Hematopoietic multipotent progenitor cell (in vitro differentiated cells): ENCODE measurements around the gene SCN5A. TPM values are rescaled to one million over a fixed set of nuclear protein-coding genes. Genes with fewer than 3 reads are reported as not detected.

Experiments used
- DNase-seq, 3 donors: peaks; one replicate each; pipeline ENCODE4 v3.0.0-alpha.2; 2011 to 2015; ENCODE audit warnings: low read depth in 2 of 3, low spot score in 2 of 3
- small RNA-seq: library from RNA; depleted of rRNA; stranded (forward); fragments of <200 nt; gene quantifications from one replicate; pipeline ENCODE3, GENCODE V24; 2012
- total RNA-seq: library from RNA; depleted of rRNA; stranded (reverse); fragments of >200 nt; gene quantifications from one replicate; pipeline ENCODE4 v1.2.3, GENCODE V29; 2012

Gene SCN5A
- total RNA-seq, 1 donor, result 0.27 TPM

GRCh38 chr3:38516669-38517068, 132.8 kb downstream of the SCN5A start:
- DNase-seq, result no peak

- DNase-seq, result no peak
Observed at GRCh38 chr3:38515367-38515766, 134.1 kb downstream of the SCN5A start.

GRCh38 chr3:38511546-38511945, 137.9 kb downstream of the SCN5A start:
- no peak for DNase-seq

- DNase-seq, result no peak
Observed at GRCh38 chr3:38510631-38511030, 138.9 kb downstream of the SCN5A start.

GRCh38 chr3:38509732-38510131, 139.8 kb downstream of the SCN5A start:
- DNase-seq, result no peak

DNA sequence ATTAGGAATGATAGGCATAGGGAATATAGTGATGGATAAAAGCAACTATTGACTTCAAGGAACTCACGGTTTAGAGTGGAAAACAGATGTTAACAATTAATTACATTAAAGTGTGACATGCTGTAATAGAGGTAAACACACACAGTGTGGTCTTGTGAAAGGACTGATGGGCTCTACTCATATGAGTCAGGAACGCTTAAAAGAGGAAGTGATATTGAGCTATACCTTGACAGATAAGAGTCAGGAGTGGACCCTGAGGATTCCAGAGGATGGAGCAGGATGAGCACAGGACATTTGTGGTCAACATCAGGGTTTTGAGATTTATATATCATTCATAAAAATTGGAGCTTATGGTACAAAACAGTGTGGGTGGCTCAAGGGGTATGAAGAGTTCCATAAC, 142.4 kb downstream of the SCN5A start:
- no peak for DNase-seq

DNA sequence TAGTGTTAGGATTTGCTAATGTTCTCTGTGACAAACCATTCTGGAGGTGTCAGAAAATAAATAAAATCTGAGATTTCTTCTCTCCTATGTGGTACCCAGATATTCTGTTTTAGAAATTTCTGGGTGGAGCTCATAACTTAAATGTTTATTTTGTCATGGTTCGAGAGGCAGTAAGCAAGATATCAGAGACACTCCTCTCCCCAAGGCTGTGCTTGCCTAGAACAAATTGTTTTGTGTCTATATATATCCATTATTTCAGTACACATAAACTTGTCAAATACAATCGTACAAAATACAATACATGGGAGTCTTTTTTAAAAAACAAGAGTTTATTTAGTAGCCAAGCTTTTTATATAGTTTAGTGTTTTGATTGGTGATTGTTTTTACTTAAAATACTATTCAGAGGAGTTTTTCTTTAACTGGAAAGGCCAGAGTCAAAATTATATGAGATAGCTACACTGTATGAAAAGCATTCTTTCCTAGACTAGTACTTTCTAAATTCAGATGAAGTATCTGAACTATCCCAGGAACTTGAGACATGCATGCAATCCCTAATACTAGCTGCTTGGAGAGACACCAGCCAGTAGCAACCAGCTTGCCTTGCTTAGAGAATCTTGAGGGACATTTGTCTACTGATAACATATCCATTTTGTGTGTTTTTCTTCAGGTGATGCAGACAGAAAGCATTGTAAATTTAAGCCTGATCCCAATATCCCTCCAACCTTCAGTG, 148.6 kb downstream of the SCN5A start:
- no peak for DNase-seq

Small RNA genes lying within 50 kb of the gene (small RNA-seq; reads per million reads assigned to genes)
- gene RF00019, result not detected

Other genes with a start within 250 kb of the SCN5A start
- 6.5 TPM for gene ACVR2B, start 195.8 kb downstream of the SCN5A start, total RNA-seq
- 6.5 TPM for gene EXOG, start 153.3 kb downstream of the SCN5A start, total RNA-seq
- under 0.01 TPM for gene SCN10A, start 166.5 kb upstream of the SCN5A start, total RNA-seq